ENCODE data around the gene CNIH1. TPM values are rescaled to one million over a fixed set of nuclear protein-coding genes. Genes with fewer than 3 reads are reported as not detected.
"Not testable (repeated sequence)": the region's sequence is repeated elsewhere in the genome, so short reads cannot be mapped to it uniquely, and the experiment has no call there.

Gene CNIH1
- total and polyA plus RNA-seq, 4 donors, result 65.7 to 137 (median 108) TPM

GRCh38 chr14:54423991-54424390, 17.2 kb downstream of the CNIH1 start:
- peaks cover under 1% of the 10 kb centered on the region for H3K36me3 ChIP-seq (ENCODE audit: control insufficient read depth, insufficient read depth, low read length)
- DNase-seq (ENCODE audit: low read depth in 4 of 6, low spot score in 6 of 6), result no peak
- H3K27me3 ChIP-seq (ENCODE audit: control insufficient read depth, insufficient read depth, low read length), result no peaks in the 10 kb centered on the region
- H3K27ac ChIP-seq (ENCODE audit: low read depth, low read length), result no peak overlapping the region
- no peaks in the 10 kb centered on the region for H3K9me3 ChIP-seq (ENCODE audit: control insufficient read depth, insufficient read depth, low read length)
- no peaks in the 10 kb centered on the region for H3K4me1 ChIP-seq (ENCODE audit: control insufficient read depth, insufficient read depth, low read length)
- H3K4me3 ChIP-seq (ENCODE audit: low read depth, low read length), result no peak overlapping the region

- H3K4me1 ChIP-seq (ENCODE audit: control insufficient read depth, insufficient read depth, low read length), result no peaks in the 10 kb centered on the region
- DNase-seq (ENCODE audit: low read depth in 4 of 6, low spot score in 6 of 6), result peak in 2 of 6 donors; percentile 44 to 67
- H3K27ac ChIP-seq (ENCODE audit: low read depth, low read length), result no peak overlapping the region
- H3K36me3 ChIP-seq (ENCODE audit: control insufficient read depth, insufficient read depth, low read length), result no peaks in the 10 kb centered on the region
- H3K4me3 ChIP-seq (ENCODE audit: low read depth, low read length), result no peak overlapping the region
- H3K27me3 ChIP-seq (ENCODE audit: control insufficient read depth, insufficient read depth, low read length), result no peaks in the 10 kb centered on the region
- 14% methylated on average over 2 of the region's 7 CpGs for WGBS (ENCODE audit: insufficient coverage)
- H3K9me3 ChIP-seq (ENCODE audit: control insufficient read depth, insufficient read depth, low read length), result no peaks in the 10 kb centered on the region
Measured at GRCh38 chr14:54420478-54421142, 20.6 kb downstream of the CNIH1 start.

- Histone ChIP-seq H3K9me3 (ENCODE audit: control insufficient read depth, insufficient read depth, low read length) (no peaks in the 10 kb centered on the region), H3K4me1 (ENCODE audit: control insufficient read depth, insufficient read depth, low read length) (no peaks in the 10 kb centered on the region), H3K4me3 (ENCODE audit: low read depth, low read length) (no peak overlapping the region), H3K27ac (ENCODE audit: low read depth, low read length) (no peak overlapping the region), H3K27me3 (ENCODE audit: control insufficient read depth, insufficient read depth, low read length) (no peaks in the 10 kb centered on the region), H3K36me3 (ENCODE audit: control insufficient read depth, insufficient read depth, low read length) (no peaks in the 10 kb centered on the region)
- DNase-seq (ENCODE audit: low read depth in 4 of 6, low spot score in 6 of 6), result peak in 1 of 6 donors; percentile 92
- WGBS (ENCODE audit: insufficient coverage), result 80% methylated on average over 1 of the region's 3 CpGs
Measured at GRCh38 chr14:54411371-54411770, 29.8 kb downstream of the CNIH1 start.

- H3K27ac ChIP-seq (ENCODE audit: low read depth, low read length), result no peak overlapping the region
- H3K4me3 ChIP-seq (ENCODE audit: low read depth, low read length), result no peak overlapping the region
- no peaks in the 10 kb centered on the region for H3K4me1 ChIP-seq (ENCODE audit: control insufficient read depth, insufficient read depth, low read length)
- DNase-seq (ENCODE audit: low read depth in 4 of 6, low spot score in 6 of 6), result no peak
- no peaks in the 10 kb centered on the region for H3K9me3 ChIP-seq (ENCODE audit: control insufficient read depth, insufficient read depth, low read length)
- no peaks in the 10 kb centered on the region for H3K27me3 ChIP-seq (ENCODE audit: control insufficient read depth, insufficient read depth, low read length)
- H3K36me3 ChIP-seq (ENCODE audit: control insufficient read depth, insufficient read depth, low read length), result no peaks in the 10 kb centered on the region
- WGBS (ENCODE audit: insufficient coverage), result no CpG with 5 or more reads among the region's 1 CpG
Measured at GRCh38 chr14:54410215-54410614, 31.0 kb downstream of the CNIH1 start.

- H3K27ac ChIP-seq (ENCODE audit: low read depth, low read length); H3K27me3 ChIP-seq (ENCODE audit: control insufficient read depth, insufficient read depth, low read length); H3K36me3 ChIP-seq (ENCODE audit: control insufficient read depth, insufficient read depth, low read length); H3K9me3 ChIP-seq (ENCODE audit: control insufficient read depth, insufficient read depth, low read length); H3K4me1 ChIP-seq (ENCODE audit: control insufficient read depth, insufficient read depth, low read length); DNase-seq (ENCODE audit: low read depth in 4 of 6, low spot score in 6 of 6); H3K4me3 ChIP-seq (ENCODE audit: low read depth, low read length): not testable (repeated sequence)
- 94% methylated on average over 4 of the region's 6 CpGs for WGBS (ENCODE audit: insufficient coverage)
Measured at GRCh38 chr14:54403401-54404005, 37.7 kb downstream of the CNIH1 start.

GRCh38 chr14:54399560-54399959, 41.6 kb downstream of the CNIH1 start:
- Histone ChIP-seq H3K27ac (ENCODE audit: low read depth, low read length) (no peak overlapping the region), H3K4me1 (ENCODE audit: control insufficient read depth, insufficient read depth, low read length) (peaks cover 16% of the 10 kb centered on the region), H3K9me3 (ENCODE audit: control insufficient read depth, insufficient read depth, low read length) (no peaks in the 10 kb centered on the region), H3K4me3 (ENCODE audit: low read depth, low read length) (no peak overlapping the region), H3K36me3 (ENCODE audit: control insufficient read depth, insufficient read depth, low read length) (no peaks in the 10 kb centered on the region), H3K27me3 (ENCODE audit: control insufficient read depth, insufficient read depth, low read length) (no peaks in the 10 kb centered on the region)
- DNase-seq (ENCODE audit: low read depth in 4 of 6, low spot score in 6 of 6), result no peak
- WGBS (ENCODE audit: insufficient coverage), result no CpG with 5 or more reads among the region's 2 CpGs

- H3K36me3 ChIP-seq (ENCODE audit: control insufficient read depth, insufficient read depth, low read length), result no peaks in the 10 kb centered on the region
- DNase-seq (ENCODE audit: low read depth in 4 of 6, low spot score in 6 of 6), result peak; percentile 91 to 99 (median 98)
- no peaks in the 10 kb centered on the region for H3K9me3 ChIP-seq (ENCODE audit: control insufficient read depth, insufficient read depth, low read length)
- H3K27me3 ChIP-seq (ENCODE audit: control insufficient read depth, insufficient read depth, low read length), result no peaks in the 10 kb centered on the region
- under 1% methylated on average over 76 of the region's 76 CpGs for WGBS (ENCODE audit: insufficient coverage)
- peak within 1 kb of the TSS; percentile 90 for H3K4me3 ChIP-seq (ENCODE audit: low read depth, low read length)
- H3K4me1 ChIP-seq (ENCODE audit: control insufficient read depth, insufficient read depth, low read length), result peaks cover 16% of the 10 kb centered on the region
- peak within 1 kb of the TSS; percentile 57 for H3K27ac ChIP-seq (ENCODE audit: low read depth, low read length)
Measured at GRCh38 chr14:54396493-54397335, 44.5 kb downstream of the CNIH1 start, which contains the start of gene CDKN3. TSS of gene CDKN3 (plus strand) at chr14:54397007. CDS start at chr14:54397069, 62 bp downstream.

- H3K27ac ChIP-seq (ENCODE audit: low read depth, low read length), result peak overlapping the region; percentile 57
Measured at GRCh38 chr14:54396183-54396492, 45.0 kb downstream of the CNIH1 start.

GRCh38 chr14:54395716-54396115, 45.5 kb downstream of the CNIH1 start:
- no CpG with 5 or more reads among the region's 2 CpGs for WGBS (ENCODE audit: insufficient coverage)
- Histone ChIP-seq H3K4me3 (ENCODE audit: low read depth, low read length) (no peak overlapping the region), H3K9me3 (ENCODE audit: control insufficient read depth, insufficient read depth, low read length) (no peaks in the 10 kb centered on the region), H3K27ac (ENCODE audit: low read depth, low read length) (no peak overlapping the region), H3K27me3 (ENCODE audit: control insufficient read depth, insufficient read depth, low read length) (no peaks in the 10 kb centered on the region), H3K4me1 (ENCODE audit: control insufficient read depth, insufficient read depth, low read length) (peaks cover 16% of the 10 kb centered on the region), H3K36me3 (ENCODE audit: control insufficient read depth, insufficient read depth, low read length) (no peaks in the 10 kb centered on the region)
- DNase-seq (ENCODE audit: low read depth in 4 of 6, low spot score in 6 of 6), result no peak

More at GRCh38 chr14:54396183-54396492, 45.0 kb downstream of the CNIH1 start:
- Histone ChIP-seq H3K4me3 (ENCODE audit: low read depth, low read length) (peak overlapping the region; percentile 90), H3K27me3 (ENCODE audit: control insufficient read depth, insufficient read depth, low read length) (no peaks in the 10 kb centered on the region), H3K4me1 (ENCODE audit: control insufficient read depth, insufficient read depth, low read length) (peaks cover 16% of the 10 kb centered on the region), H3K9me3 (ENCODE audit: control insufficient read depth, insufficient read depth, low read length) (no peaks in the 10 kb centered on the region), H3K36me3 (ENCODE audit: control insufficient read depth, insufficient read depth, low read length) (no peaks in the 10 kb centered on the region)
- DNase-seq (ENCODE audit: low read depth in 4 of 6, low spot score in 6 of 6), result no peak
- 77% methylated on average over 5 of the region's 9 CpGs for WGBS (ENCODE audit: insufficient coverage)

Measured in spinal cord (tissue), 10 donors.